GM19035 (cell line): ENCODE measurements around the gene RALGPS1.
A peak's percentile ranks its signal among the peaks of the same experiment; 100 is the strongest.

Experiments
- ATAC-seq: cut with Tn5 transposase; IDR thresholded peaks from one replicate; pipeline ENCODE4 v1.9.1; 2021; ENCODE audit not compliant: unreplicated experiment

RALGPS1 gene

GRCh38 chr9:127233989-127234388, 319.4 kb downstream of the RALGPS1 start:
- no peak for ATAC-seq

- ATAC-seq: no peak
Observed at GRCh38 chr9:127237801-127238200, 323.2 kb downstream of the RALGPS1 start.

- no peak for ATAC-seq
Observed at GRCh38 chr9:127241354-127241753, 326.8 kb downstream of the RALGPS1 start.

- ATAC-seq: peak; percentile 100
Observed at GRCh38 chr9:127244609-127245601, 330.3 kb downstream of the RALGPS1 start.

GRCh38 chr9:127245637-127246164, 331.1 kb downstream of the RALGPS1 start:
- no peak for ATAC-seq

- ATAC-seq: no peak
Observed at GRCh38 chr9:127248241-127248640, 333.7 kb downstream of the RALGPS1 start.

- no peak for ATAC-seq
Observed at GRCh38 chr9:127249877-127250276, 335.3 kb downstream of the RALGPS1 start.

GRCh38 chr9:127250896-127251391, 336.4 kb downstream of the RALGPS1 start:
- no peak for ATAC-seq

- no peak for ATAC-seq
Observed at GRCh38 chr9:127252410-127253318, 338.1 kb downstream of the RALGPS1 start.

- ATAC-seq: no peak
Observed at GRCh38 chr9:127253446-127253845, 338.9 kb downstream of the RALGPS1 start.

- ATAC-seq: no peak
Observed at GRCh38 chr9:127255692-127256091, 341.1 kb downstream of the RALGPS1 start.

- no peak for ATAC-seq
Observed at GRCh38 chr9:127256324-127256723, 341.7 kb downstream of the RALGPS1 start.

GRCh38 chr9:127258606-127259471, 344.3 kb downstream of the RALGPS1 start:
- ATAC-seq: no peak

- ATAC-seq: no peak
Observed at GRCh38 chr9:127262602-127263001, 348.0 kb downstream of the RALGPS1 start.

GRCh38 chr9:127263237-127263636, 348.7 kb downstream of the RALGPS1 start:
- ATAC-seq: no peak

GRCh38 chr9:127263664-127264063, 349.1 kb downstream of the RALGPS1 start:
- ATAC-seq: no peak

GRCh38 chr9:127264462-127265219, 350.1 kb downstream of the RALGPS1 start, which contains the start of gene GARNL3:
Gene GARNL3 (plus strand): TSS chr9:127264774. CDS start chr9:127264878, 104 bp downstream.
- no peak for ATAC-seq

GRCh38 chr9:127267793-127268525, 353.4 kb downstream of the RALGPS1 start:
- peak; percentile 43 for ATAC-seq

GRCh38 chr9:127269449-127269848, 354.9 kb downstream of the RALGPS1 start:
- no peak for ATAC-seq
